ENCODE data around the gene OLIG1. TPM values are rescaled to one million over a fixed set of nuclear protein-coding genes. Genes with fewer than 3 reads are reported as not detected.
A peak's percentile ranks its signal among the peaks of the same experiment; 100 is the strongest.

Gene OLIG1
- total and polyA plus RNA-seq, 2 of the 13 experiments (the other 11 are each of a cell fraction or from before 2014, with no cell fraction given): not detected

DNA sequence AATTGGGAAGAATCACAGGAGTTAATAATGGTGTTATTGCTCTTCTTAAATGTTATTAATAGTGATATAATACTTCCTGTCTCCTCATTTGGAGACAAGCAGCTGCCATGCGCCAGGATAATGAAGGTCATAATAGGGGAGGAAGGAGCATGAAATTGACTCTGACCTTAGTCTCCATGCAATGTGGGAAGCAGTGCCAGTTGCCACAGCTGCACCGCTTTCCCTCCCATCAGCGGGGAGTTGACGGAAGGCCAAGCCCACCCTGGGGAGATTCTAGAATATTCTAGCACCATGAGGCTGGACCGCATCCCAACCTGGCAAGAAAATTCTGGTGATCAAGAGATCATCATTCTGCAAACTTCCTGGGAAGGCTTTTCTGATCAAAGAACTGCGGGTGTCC lies 11.0 kb upstream of the OLIG1 start:
- POLR2A ChIA-PET: no interaction called here
- H3K27ac ChIP-seq (ENCODE audit: extremely low read length, insufficient read depth, low read length): no peak overlapping the region

DNA sequence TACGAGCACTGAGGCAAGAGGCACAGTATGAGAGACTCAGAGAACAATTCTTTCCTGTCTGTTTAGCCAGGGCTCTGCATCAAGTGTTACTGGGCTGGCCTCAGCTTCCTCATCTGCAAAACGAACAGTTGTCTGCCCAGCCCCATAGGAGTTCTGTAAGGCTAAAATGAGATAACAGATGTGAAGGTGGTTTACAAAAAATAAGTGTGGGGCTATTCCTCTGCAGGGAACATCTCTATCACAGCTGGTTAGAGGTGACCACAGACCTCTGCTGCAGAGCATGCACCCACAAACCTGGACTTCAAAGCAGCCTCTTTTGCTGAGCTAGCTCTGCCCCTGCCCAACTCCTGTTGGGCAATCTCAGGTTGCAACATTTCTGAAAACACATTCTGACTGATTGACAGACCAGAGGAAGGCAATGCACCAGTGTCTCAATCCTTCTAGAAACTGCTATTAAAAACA lies 10.5 kb upstream of the OLIG1 start:
- no TSS peak for BruUV-seq (replicated peaks)
- FAIRE-seq: no peak
- ChIA-PET POLR2A (no interaction called here), CTCF (ENCODE audit: low intra/inter-chr PET ratio, low total read pairs) (no interaction called here)
- no peak overlapping the region for H3K4me3 ChIP-seq (replicated peaks in 1 of 3; ENCODE audit: insufficient read depth in 1 of 3, low read depth in 2 of 3, low read length in 3 of 3)
- peak; percentile 11 for DNase-seq (ENCODE audit: low spot score)
- H3K4me2 ChIP-seq (ENCODE audit: low read depth, low read length): no peak overlapping the region
- TF ChIP-seq GABPB1 (CRISPR knock-in tag; IDR thresholded peaks at IDR 0.05): no peak
- TF ChIP-seq CEBPB (IDR thresholded peaks at IDR 0.05; ENCODE audit: borderline replicate concordance, low read depth, low read length): peak; percentile 94
- TF ChIP-seq CEBPG (CRISPR knock-in tag; IDR thresholded peaks at IDR 0.05): peak; percentile 75
- peak; percentile 36; the same call in 1 of the 2 replicates for TF ChIP-seq MAFF (IDR thresholded peaks at IDR 0.05; ENCODE audit: low read depth, low read length)
- TF ChIP-seq, protein P1, sequence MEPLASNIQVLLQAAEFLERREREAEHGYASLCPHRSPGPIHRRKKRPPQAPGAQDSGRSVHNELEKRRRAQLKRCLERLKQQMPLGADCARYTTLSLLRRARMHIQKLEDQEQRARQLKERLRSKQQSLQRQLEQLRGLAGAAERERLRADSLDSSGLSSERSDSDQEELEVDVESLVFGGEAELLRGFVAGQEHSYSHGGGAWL (CRISPR knock-in tag; IDR thresholded peaks at IDR 0.05): no peak
- TF ChIP-seq, protein P2, sequence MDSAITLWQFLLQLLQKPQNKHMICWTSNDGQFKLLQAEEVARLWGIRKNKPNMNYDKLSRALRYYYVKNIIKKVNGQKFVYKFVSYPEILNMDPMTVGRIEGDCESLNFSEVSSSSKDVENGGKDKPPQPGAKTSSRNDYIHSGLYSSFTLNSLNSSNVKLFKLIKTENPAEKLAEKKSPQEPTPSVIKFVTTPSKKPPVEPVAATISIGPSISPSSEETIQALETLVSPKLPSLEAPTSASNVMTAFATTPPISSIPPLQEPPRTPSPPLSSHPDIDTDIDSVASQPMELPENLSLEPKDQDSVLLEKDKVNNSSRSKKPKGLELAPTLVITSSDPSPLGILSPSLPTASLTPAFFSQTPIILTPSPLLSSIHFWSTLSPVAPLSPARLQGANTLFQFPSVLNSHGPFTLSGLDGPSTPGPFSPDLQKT (CRISPR knock-in tag; IDR thresholded peaks at IDR 0.05; ENCODE audit: borderline replicate concordance): no peak
- TF ChIP-seq SRY (CRISPR knock-in tag; IDR thresholded peaks at IDR 0.05): no peak
- no peak for TF ChIP-seq FOXJ3 (CRISPR knock-in tag; IDR thresholded peaks at IDR 0.05; ENCODE audit: borderline replicate concordance)
- TF ChIP-seq MAFK (conservative IDR thresholded peaks at IDR 0.05 in 1 of 2, IDR thresholded peaks at IDR 0.05 in 1 of 2; ENCODE audit: low read length in 2 of 2): peak; percentile 19 to 27; a peak in 1 of 4 replicates
- no peak for TF ChIP-seq ZNF501 (CRISPR knock-in tag; IDR thresholded peaks at IDR 0.05)
- no peaks in the 10 kb centered on the region for H4K20me1 ChIP-seq (ENCODE audit: insufficient read depth, low read length)
- peak; percentile 66 for ATAC-seq
- no peaks in the 10 kb centered on the region for H3K4me1 ChIP-seq (ENCODE audit: insufficient read depth, low read length)
- no peaks in the 10 kb centered on the region for H3K9me3 ChIP-seq (ENCODE audit: low read length)
- no peak overlapping the region for H2AFZ ChIP-seq (ENCODE audit: low read length)
- WGBS (ENCODE audit: low lambda C conversion rate): 0% methylated on average over 2 of the region's 2 CpGs
- H3K27ac ChIP-seq (ENCODE audit: extremely low read length, insufficient read depth, low read length): no peak overlapping the region
- H3K36me3 ChIP-seq (replicated peaks in 1 of 2; ENCODE audit: control insufficient read depth in 1 of 2, insufficient read depth in 2 of 2, low read length in 2 of 2): no peaks in the 10 kb centered on the region
- peaks cover 3 to 11% of the 10 kb centered on the region in 2 experiments; a peak in 3 of 5 replicates for H3K27me3 ChIP-seq (ENCODE audit: control insufficient read depth in 1 of 2, insufficient read depth in 2 of 2, low read length in 2 of 2)
- in situ Hi-C loops (cut with HindIII; ENCODE audit: extremely low pct_ligation_motif_present, low pct_unique_long_range_greater_than_20kb) (no loop called here), intact Hi-C loops (cut with micrococcal nuclease; ENCODE audit: unreplicated experiment) (no loop called here)
- H3K9ac ChIP-seq (ENCODE audit: insufficient read depth, low read depth, low read length): no peak overlapping the region
- no peaks in the 10 kb centered on the region for H3K79me2 ChIP-seq (ENCODE audit: insufficient read depth, low read length)

More for the DNA sequence above, 11.0 kb upstream of the OLIG1 start:
- Histone ChIP-seq H3K4me1 (ENCODE audit: insufficient read depth, low read length) (no peaks in the 10 kb centered on the region), H3K9ac (ENCODE audit: insufficient read depth, low read depth, low read length) (no peak overlapping the region), H3K36me3 (replicated peaks in 1 of 2; ENCODE audit: control insufficient read depth in 1 of 2, insufficient read depth in 2 of 2, low read length in 2 of 2) (no peaks in the 10 kb centered on the region), H2AFZ (ENCODE audit: low read length) (no peak overlapping the region), H3K4me2 (ENCODE audit: low read depth, low read length) (no peak overlapping the region), H3K79me2 (ENCODE audit: insufficient read depth, low read length) (no peaks in the 10 kb centered on the region), H3K9me3 (ENCODE audit: low read length) (no peaks in the 10 kb centered on the region), H4K20me1 (ENCODE audit: insufficient read depth, low read length) (no peaks in the 10 kb centered on the region), H3K27me3 (ENCODE audit: control insufficient read depth in 1 of 2, insufficient read depth in 2 of 2, low read length in 2 of 2) (peaks cover 0 to 11% of the 10 kb centered on the region in 2 experiments; a peak in 2 of 5 replicates), H3K4me3 (replicated peaks in 1 of 3; ENCODE audit: insufficient read depth in 1 of 3, low read depth in 2 of 3, low read length in 3 of 3) (no peak overlapping the region)
- no peak for ATAC-seq
- no peak for DNase-seq (ENCODE audit: low spot score)
- 30% methylated on average over 5 of the region's 6 CpGs for WGBS (ENCODE audit: low lambda C conversion rate)
- CTCF ChIA-PET (ENCODE audit: low intra/inter-chr PET ratio, low total read pairs): no interaction called here
- intact Hi-C loops (cut with micrococcal nuclease; ENCODE audit: unreplicated experiment) (no loop called here), in situ Hi-C loops (cut with HindIII; ENCODE audit: extremely low pct_ligation_motif_present, low pct_unique_long_range_greater_than_20kb) (no loop called here)
- no TSS peak for BruUV-seq (replicated peaks)
- TF ChIP-seq ZNF790 (CRISPR knock-in tag; IDR thresholded peaks at IDR 0.05; ENCODE audit: borderline replicate concordance) (no peak), MAF1 (CRISPR knock-in tag; IDR thresholded peaks at IDR 0.05; ENCODE audit: borderline replicate concordance) (no peak), ZNF124 (CRISPR knock-in tag; IDR thresholded peaks at IDR 0.05) (no peak)
- no peak for FAIRE-seq

All from HepG2 (cell line).